HepG2 (cell line): ENCODE results near the gene RERE.

Experiments
- GLMP ChIP-seq: sonication (generic); formaldehyde crosslinking; IDR thresholded peaks from 2 replicates; pipeline ENCODE4 v1.9.0; 2021; ENCODE audit warnings: missing genetic modification reagents, mild to moderate bottlenecking, borderline replicate concordance
- ZBTB1 ChIP-seq: sonication (generic); formaldehyde crosslinking; IDR thresholded peaks from 2 replicates; pipeline ENCODE4 v1.4.0; 2020; ENCODE audit warnings: missing genetic modification reagents, borderline replicate concordance
- ZC3H4 ChIP-seq: sonication (generic); formaldehyde crosslinking; IDR thresholded peaks from 2 replicates; pipeline ENCODE4 v1.4.0; 2020; ENCODE audit warnings: missing genetic modification reagents, borderline replicate concordance

- TF ChIP-seq ZC3H4 (no peak), ZBTB1 (CRISPR knock-in tag) (no peak), GLMP (CRISPR knock-in tag) (no peak)
Observed at GRCh38 chr1:8765198-8765597, 52.2 kb downstream of the RERE start.
